ENCODE results near the gene CEP85L.

CEP85L gene

DNA sequence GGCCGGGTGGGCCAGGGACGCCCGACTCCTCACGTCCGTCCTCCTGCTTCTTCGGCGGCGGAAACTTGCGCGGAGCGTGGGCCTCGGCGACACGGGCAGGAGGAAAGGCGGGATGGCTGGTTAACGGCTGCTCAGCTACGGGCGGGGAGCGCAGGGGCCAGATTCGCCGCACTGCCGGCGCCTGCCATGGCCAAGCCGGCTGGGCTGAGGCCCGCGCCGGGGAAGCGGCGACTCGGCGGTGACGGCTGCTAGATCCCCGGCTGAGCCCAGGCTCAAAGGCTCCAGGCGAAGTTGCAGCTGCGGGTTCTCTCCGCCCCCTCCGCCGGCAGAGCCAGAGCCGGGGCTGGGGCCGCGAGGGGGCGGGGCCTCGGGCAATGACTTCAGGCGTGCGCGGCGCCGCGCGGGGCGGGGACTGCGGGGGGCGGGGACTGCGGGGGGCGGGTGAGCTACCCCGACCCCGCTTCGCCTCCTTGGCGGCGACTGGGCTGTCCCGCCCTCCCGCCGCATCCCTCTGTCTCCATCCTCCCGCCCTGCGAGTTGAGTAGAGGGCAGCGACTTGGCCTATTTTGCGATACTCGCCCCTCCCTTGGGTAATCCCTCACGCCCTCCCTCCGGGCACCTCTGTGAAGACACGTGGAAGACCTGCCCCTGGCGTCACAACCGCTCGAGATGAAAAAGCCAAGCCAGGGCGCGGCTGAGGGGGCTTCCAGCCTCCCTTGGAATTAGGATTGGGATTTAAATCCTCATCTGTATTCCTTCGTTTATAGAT lies at the start of gene CEP85L:
TSS of gene CEP85L (minus strand) at position 310 of the 769 bp plus-strand sequence. CDS start 322 bp downstream, outside the sequence.
- DNase-seq, result peak; percentile 86

DNA sequence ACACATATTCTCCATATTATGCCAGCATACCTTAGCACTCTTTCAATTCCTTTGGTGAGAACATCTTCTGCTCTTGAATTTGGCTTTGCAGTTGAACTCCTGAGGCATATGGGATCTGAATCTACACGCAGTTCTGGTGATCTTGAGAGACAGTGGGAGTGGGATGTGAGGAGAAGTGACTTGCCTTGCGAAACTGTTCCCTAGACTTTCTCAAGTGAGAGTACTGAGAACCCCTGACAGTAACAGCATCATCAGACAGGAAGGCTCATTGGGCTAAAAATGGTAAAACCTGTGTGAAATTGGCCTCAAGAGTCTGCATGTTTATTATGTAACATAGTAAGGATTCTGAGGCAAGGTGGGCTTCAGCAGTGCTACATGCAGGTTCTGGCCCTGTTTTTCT lies 49.1 kb upstream of the CEP85L start:
- DNase-seq, result no peak

DNA sequence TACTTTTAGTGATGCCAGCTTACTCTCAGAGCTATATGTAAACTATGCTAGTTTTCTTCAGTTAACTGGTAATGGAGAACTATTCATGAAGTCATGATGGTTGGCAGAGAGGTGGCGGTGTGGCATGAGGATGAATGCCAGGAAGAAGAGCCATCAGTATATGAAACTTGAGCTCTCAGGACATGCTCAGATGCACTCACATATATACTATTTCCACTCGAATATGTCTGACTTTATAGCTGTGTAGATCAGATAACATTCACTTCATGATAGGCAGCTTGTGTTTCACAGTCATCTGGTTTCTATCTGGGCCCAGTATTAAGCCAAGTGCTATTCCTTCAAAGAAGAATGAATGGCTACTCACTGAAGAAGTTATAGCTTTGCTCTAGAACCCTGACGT lies 46.2 kb upstream of the CEP85L start:
- no peak for DNase-seq

DNA sequence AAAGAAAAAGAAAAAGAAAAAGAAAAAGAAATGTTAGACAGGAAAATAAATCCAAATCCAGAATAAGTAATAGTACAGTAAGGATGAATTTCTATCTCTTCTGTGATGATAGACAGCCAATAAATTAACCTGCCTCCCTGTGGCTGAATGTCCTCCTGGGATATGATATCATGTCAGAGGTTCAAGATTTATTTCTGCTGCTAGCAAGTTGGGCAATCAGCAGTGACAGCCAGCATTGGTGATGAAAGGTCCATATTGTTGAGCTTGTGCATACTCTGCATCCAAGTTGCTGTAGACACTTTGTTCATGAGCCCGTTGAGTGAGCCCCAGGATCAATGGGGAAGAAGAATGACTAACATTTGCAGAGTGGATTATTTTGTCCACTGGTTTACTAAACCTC lies 44.9 kb upstream of the CEP85L start:
- no peak for DNase-seq

DNA sequence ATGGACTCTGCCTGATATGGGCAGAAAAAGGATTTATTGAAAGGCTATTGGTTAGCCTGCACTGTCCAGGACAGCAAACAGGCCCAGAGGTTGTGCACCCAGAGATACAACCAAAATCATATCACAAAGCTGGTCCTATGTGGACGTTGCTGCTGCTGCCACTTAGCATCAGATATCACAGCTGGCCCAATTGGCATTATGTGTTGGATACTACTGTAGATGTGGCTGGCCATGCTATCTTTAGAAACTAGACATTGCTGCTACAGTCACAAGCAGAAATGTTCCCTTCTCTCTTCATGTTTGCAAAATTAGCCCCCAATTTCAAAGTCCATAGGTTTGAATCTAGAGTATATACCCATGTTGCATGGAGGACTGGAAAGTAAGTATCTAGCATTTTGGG lies 42.2 kb upstream of the CEP85L start:
- DNase-seq, result no peak

DNA sequence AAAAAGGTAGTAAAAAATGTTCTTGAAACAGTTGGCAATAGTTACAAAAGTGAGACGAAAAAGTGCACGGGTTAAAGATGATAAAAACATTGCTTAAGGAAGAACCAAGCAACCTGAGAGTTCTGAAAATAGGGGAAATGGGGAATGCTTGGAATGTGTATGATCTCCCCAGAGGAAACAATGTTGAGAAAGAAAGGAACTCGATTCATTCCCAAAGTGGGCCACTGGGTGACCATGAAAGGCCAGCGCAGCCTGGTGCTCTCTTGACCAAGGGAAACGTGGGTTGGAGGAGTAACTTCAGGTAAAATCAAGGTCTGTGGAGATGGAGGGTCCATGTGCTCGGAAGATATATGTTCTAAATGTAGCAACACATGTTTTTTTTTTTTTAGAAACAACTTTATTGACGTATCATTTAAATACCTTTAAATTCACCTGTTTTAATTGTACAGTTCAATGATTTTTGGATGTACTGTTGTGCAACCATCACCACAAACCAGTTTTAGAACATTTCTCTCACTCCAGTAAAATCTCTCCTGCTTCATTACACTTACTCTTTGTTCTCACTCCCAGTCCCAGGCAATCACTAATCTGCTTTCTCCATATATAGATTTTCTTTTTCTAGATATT lies 34.5 kb upstream of the CEP85L start:
- no peak for DNase-seq

DNA sequence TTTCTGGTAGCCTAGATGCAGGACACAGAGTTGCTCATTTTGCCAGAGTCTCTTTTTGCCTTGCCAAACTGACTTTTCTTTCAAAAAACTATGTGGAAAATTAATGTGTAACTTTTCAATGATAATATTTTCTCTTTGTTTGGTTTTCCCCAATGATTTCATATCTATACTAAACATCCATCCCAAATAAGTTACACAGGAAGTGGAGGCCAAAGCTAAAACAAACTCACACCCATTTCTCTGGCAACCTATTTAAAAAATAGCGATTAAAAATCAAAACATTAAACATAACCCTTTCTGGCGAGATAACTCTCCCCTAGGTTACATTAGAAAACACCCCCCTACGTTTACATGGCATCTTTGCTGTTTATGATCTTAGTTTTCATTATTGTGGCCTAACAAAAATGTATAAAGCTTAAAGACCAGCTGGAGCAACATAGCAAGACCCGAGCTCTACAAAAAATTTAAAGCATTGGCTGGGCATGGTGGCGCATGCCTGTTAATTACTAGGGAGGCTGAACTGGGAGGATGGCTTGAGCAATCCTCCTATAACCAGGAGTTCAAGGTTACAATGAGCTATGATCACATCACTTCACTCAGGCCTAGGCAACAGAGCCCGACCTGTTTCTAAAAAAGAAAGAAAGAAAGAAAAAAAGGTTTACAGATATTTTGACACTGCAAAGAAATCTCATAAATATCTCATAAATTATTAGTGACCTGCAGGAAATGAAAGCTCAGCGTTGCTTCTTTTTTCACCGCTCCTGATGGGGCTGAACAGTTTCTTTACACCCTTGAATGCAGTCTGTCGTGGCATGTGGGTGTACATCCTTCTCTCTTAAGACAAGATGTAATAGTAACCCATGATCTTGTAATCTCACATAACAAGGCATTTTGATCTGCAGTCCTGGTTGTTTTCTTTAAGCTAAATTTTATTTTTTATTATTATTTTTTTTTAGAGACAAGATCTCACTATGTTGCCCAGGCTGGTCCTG lies 32.8 kb upstream of the CEP85L start:
- DNase-seq, result no peak

DNA sequence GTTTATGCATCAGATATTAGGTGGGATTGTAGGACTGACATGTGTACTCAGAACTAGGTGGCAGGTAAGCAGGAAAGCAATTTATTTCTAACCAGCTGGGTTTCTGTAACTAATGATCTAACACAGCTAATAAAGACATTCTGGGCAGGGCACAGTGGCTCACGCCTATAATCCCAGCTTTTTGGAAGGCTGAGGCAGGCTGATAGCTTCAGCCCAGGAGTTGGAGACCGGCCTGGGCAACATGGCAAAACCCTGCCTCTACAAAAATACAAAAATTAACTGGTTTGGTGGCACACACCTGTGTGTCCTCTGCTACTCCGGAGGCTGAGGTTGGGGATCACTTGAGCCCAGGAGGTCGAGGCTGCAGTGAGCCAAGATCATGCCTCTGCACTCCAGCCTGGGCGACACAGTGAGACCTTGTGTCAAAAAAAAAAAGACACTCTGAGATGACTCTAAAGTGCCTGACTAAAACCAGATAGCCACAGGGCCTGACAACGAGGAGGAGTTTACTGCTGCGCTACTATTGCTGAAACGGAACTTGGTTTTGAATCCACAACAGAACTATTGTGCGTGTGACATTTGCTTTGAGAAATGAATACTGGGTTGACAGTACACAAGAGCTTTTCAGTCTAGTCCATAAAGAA lies 29.2 kb upstream of the CEP85L start:
- no peak for DNase-seq

DNA sequence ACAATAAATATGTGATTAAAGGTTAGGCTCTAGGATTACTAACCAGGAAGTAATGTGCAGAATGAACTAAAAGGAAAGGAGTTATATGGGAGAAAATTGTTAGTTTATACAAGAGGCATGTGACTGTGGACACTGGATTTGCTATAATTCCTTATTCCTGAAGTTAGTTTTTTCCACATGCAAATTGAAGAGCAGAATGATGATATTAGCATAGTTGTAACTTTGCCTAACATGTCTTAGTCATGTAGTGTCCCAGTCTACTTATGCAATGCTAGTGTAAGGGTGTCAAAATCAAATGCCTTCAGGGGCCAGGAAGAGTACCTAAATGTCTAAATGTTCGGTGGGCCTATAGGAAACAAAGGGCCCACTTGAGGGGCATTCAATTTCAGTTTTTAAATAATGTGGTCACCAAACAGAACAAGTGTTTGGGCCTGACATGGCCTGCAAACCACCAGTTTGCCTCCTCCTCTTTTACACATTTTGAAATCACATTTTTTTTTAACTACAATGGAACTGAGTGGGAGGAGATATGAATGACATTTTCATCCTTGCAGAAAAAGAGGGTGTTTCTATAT lies 28.0 kb upstream of the CEP85L start:
- DNase-seq, result no peak

DNA sequence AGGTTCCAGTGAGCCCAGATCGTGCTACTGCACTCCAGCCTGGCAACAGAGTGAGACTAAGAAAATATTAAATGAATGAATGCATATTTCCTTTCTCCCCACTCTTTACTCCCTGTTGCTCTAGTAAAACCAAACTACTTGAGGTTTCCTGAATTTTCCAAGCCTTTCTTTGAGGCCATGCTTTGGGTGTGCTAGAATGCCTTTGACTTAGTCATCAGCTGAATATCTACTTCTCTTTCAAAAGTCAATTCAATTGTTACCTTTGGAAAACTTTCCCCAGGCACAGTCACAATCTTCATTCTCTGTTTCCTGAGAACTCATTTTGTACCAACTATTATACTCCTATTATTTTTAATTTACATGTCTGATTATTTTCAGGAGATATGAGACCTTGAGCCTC lies 27.5 kb upstream of the CEP85L start:
- no peak for DNase-seq

DNA sequence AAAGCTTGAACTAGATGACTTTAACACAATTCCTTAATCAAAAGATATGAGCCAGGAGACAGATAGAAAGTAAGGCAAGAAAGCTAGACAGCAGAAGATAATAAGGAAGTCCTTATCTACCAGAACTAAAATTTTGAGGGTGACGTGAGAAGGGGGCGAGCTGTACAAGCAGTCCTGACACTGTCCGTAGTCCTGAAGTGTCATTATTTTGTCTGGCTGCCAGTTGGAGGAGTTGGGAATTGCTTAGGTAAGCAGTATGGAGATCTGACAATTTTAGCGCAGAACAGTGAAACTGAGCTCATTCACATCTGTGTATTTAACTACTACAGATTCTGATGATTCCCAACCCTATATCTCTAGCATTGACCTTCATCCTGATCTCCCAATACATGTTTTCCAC lies 25.8 kb upstream of the CEP85L start:
- no peak for DNase-seq

DNA sequence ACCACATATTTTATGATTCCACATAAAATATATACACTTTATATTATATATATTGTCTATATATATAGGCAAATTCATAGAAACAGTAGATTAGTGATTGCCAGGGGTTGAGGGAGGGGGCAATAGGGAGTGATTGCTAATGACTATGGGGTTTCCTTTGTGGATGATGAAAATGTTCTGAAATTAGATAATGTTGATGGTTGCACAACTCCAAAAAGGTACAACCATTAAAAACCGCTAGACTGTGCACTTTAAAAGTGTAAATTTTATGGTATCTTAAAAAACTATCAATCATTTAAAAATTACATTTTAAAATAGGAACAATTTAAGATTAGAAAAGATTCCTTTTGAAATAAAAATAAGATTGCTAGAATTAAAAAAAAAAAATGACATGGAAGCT lies 23.8 kb upstream of the CEP85L start:
- DNase-seq, result no peak

DNA sequence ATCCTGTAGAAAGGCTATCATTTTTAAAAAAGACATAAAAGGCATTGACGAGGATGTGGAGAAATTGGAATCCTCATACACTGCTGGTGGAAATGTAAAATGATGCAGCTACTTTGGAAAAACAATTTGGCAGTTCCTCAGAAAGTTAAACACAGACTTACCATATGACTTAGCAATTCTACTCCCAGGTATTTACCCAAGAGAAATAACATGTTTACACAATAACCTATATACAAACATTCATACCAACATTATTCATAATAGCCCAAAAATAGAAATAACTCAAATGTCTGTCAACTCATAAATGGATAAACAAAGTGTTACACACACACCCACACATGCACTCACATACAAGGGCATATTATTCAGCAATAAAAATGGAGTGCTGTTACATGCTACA lies 23.4 kb upstream of the CEP85L start:
- no peak for DNase-seq

DNA sequence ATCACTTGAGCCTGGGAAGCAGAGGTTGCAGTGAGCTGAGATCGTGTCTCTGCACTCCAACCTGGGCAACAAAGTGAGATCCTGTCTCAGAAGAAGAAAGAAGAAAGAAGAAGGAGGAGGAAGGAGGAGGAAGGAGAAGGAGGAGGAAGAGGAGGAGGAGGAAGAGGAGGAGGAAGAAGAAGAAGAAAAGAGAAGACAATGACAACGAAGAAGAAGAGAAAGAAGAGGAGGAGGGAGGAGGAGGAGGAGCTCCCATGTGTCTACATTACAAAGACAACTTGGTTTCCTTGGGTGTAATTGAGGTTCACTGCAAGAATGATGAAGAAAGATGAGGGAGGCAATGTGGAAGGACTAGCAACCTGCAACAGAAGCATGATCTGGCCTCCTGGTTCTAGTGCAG lies 21.3 kb upstream of the CEP85L start:
- DNase-seq, result no peak

DNA sequence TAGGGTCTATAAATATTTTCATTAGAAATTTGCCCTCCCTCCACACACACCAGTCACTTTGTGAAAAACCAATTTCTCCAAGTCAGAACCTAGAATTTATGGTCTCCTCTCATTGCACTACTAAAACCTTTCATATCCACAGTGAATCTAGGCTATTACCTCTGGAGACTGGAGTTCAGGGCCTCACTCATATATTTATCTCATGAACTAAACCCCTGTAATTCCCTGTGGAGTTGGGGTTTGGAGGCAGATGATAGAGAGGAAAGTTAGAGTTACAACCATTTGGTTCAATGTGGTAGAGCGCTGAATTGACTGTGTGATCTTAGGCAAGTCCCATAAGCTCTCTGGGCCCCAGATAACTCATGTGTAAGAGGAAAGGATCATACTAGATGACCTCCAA lies 18.2 kb upstream of the CEP85L start:
- no peak for DNase-seq

DNA sequence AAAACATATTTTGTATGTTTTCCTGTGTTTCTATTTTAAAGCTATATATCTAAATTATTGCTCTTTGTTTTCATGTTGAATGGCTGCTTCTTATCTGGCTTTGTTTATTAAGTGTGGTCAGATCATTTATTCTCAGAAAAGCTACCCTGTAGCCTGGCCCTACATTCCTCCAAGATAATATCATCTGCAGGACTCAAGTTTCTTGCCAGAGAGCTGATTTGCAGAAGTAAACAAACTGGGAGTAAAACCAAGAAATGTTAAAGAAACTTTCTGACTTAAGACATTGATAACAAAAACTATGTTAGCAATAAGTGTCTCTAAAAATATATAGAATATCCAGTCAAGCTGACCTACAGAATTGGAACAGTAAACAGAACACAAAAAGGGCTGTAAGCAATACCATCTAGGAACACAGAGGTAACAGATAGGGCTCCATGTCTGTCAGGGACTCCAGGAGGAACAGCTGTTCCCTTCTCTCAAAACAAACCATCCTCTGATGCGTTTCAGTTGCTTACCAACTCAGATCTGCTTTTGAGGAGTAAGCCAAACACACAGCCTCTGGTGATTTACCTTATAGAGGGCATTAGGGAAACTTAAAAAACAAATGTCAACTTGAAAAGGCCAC lies 17.5 kb upstream of the CEP85L start:
- DNase-seq, result no peak

DNA sequence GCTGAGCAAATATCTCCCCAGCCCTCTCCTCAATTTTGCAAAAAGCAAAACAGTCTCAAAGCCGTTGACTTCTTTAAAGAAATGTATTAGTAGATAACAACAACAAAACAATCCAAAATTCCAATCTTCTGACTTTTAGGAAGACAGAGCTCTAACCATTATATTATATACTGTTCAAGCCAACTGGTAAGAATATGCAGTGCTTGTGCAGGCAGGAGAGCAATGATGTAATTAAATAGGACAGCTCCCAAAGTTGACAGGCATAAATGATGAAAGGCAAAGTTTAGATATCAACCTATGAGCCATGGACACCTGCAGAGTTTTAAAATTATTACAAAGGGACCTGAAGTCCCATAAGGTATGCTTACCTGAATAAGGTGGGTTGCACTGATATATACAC lies 16.6 kb upstream of the CEP85L start:
- DNase-seq, result no peak

DNA sequence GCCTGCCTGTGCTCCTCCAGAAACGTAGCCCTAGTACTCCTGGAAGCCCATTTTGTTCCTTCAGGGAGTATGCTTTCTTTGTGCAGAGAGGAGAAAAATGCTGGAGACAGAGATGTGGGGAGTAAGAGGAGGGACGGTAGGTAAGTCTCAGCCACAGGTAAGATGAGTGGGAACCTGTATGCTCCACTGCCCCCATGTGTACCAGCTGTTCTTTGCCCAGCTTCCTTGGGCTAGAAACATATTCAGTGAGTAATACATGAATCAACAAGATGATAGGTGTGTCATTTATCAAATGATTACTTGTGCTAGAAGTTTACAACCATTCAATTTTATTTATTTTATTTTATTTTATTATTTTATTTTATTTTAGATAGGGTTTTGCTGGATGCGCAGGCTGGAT lies 13.6 kb upstream of the CEP85L start:
- DNase-seq, result no peak

DNA sequence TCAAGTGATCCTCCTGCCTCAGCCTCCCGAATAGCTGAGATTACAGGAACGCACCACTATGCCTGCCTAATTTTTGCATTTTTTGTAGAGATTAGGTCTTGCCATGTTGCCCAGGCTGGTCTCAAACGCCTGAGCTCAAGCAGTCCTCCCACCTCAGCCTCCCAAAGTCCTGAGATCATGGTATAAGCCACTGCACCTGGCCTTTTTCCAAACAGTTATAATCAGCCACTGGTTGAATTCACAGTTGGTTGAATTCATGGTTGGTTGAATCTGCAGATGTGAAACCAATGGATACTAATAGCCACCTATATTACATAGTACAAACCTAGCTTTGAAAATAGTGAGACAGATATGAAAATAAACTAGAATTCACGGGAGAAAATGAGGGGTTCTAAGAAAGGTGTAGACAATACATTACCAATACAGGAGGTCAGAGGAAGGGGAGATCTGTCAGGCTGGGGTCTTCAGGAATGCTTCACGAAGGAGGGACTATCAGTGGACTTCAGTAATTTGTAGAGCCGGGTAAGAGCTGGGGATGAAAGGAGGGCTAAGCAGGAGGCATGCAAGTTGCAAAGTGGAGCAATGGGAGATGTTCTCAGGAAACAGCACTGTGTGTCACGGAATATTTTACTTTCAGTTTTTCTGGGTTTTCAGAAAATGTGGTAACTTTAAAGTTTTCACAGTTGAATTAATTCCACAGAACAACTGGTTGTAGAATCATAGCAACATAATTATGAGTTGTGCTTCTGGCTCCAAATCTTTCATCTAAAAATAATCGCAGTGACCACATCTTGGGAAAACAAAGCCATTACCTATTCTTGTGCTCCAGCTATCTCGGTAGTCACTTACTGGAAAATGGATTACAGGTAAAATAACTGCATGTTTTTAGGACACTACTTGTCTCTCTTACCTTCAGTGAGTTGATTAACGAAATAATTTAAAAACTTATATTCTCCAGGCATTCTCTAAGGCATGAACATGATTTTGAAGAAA lies 12.9 kb upstream of the CEP85L start:
- DNase-seq, result no peak

DNA sequence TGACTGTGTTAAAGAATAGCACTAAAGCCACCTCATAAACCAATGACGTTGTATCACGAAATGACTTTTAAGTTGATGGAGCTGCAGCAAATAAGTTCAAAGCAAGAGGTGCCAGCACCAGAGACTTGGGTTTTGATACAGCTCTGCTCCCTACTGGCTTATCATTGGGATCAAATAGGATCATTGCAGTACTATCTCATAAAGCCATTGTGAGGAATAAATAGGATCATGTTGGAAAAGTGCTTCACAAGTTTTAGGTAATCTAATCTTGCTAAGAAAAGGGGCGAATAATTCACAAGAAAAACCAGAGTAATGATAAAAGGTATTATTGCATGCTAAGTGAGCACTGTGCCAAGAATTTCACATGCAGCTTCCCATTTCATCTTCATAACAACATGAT lies 10.4 kb upstream of the CEP85L start:
- no peak for DNase-seq

DNA sequence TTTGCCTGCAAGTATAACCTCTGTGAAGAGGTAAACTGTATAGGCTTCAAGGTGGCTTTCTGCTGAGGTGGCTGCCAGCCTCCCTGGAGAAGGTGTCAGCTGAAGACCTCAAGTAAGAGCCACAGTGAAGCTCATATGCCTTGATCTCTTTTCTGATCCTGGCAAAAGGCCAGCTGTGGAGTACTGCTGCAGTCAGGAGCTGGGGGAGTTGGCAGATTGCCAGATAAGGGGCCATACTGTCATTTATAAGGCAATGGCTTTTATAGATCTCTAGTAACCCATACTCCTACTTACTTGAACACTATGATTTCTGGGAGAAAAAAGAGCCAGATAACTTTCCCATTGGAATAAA lies 8.8 kb upstream of the CEP85L start:
- DNase-seq, result no peak
